Psoas muscle (tissue), 8 donors: ENCODE data around the gene ANTXR1. TPM values are rescaled to one million over a fixed set of nuclear protein-coding genes. Genes with fewer than 3 reads are reported as not detected.
A peak's percentile ranks its signal among the peaks of the same experiment; 100 is the strongest.

ENCODE experiments used
- ATAC-seq, 4 donors: fragments of 200-7000 bp; cut with Tn5 transposase; one replicate each; pipeline ENCODE4 v1.9.1; 2020; ENCODE audit warnings: moderate library complexity in 3 of 4, mild to moderate bottlenecking in 2 of 4
- DNase-seq, 2 donors: peaks; one replicate each; pipeline ENCODE4 v3.0.0-alpha.2; 2020
- H3K27ac ChIP-seq: fragments of 200-600 bp; one replicate; pipeline ENCODE4 v1.8.0; 2022
- H3K27me3 ChIP-seq, 3 donors: fragments of 200-600 bp in 1 of 3; one replicate each; pipeline versions ENCODE4 v1.6.1 to v1.8.0; 2013 to 2022; ENCODE audit warnings: low read length in 2 of 3, mild to moderate bottlenecking in 2 of 3, moderate library complexity in 1 of 3; ENCODE audit not compliant: insufficient read depth in 3 of 3
- H3K36me3 ChIP-seq, 2 donors: fragments of 200-600 bp in 1 of 2; one replicate each; pipeline versions ENCODE4 v1.6.1 to v1.8.0; 2013 to 2022; ENCODE audit warnings: low read depth in 1 of 2, mild to moderate bottlenecking in 1 of 2, moderate library complexity in 1 of 2; ENCODE audit not compliant: insufficient read depth in 1 of 2
- H3K4me1 ChIP-seq: fragments of 200-600 bp; one replicate; pipeline ENCODE4 v1.8.0; 2022
- H3K4me3 ChIP-seq: fragments of 200-600 bp; one replicate; pipeline ENCODE4 v1.8.0; 2022; ENCODE audit warnings: mild to moderate bottlenecking
- H3K9me3 ChIP-seq: fragments of 200-600 bp; one replicate; pipeline ENCODE4 v1.8.0; 2022
- CTCF ChIP-seq: fragments of 200-600 bp; IDR thresholded peaks from one replicate; pipeline ENCODE4 v1.8.0; 2022; ENCODE audit warnings: antibody characterized with exemption
- WGBS, 3 donors: extraction: QIAGEN DNeasy Blood & Tissue Kit; methylation state at CpG; one replicate each; pipeline versions ENCODE4 v1.1.6 to v1.1.7; 2013; 5-methylcytosine and 5-hydroxymethylcytosine counted together
- intact Hi-C, 2 donors: fragments of 100-400 bp; cut with DNase I; formaldehyde crosslinking; loops; one replicate each; pipeline versions ENCODE4 v1.11.0 to v1.14.2; 2022
- polyA plus RNA-seq, 3 donors: library from polyadenylated mRNA; stranded (reverse); fragments of 200-250 nt; gene quantifications; one replicate each; pipeline ENCODE4 v1.2.3, GENCODE V29; 2013
- total RNA-seq, 4 donors: library from RNA; stranded (reverse); fragmentation: NEBNext Ultra II Directional in 2 of 4; extraction: Animal tissue kit (Norgen Biotek cat#: 25700) in 2 of 4; gene quantifications; one replicate each; pipeline versions ENCODE4 v1.2.1 to v1.2.4, GENCODE V29; 2021 to 2023
- donor health status: healthy with polysubstance abuse.
- donor health status: DM: no; HTN: no; CAD: no; lungs with moderate emphysema.
- donor health status: Bipolar disorder and iron deficiency.
- donor health status: healthy.
- donor health status: DM: yes; HTN: yes; CAD: no.
- donor health status: DM: no; HTN: no; CAD: no.
- donor health status: DM: no; HTN: no; CAD: no.
- donor health status: DM: yes; HTN: yes; CAD: no.

ANTXR1 gene
- total and polyA plus RNA-seq, 7 donors: 3.7 to 24.3 (median 10.9) TPM

- H3K36me3 ChIP-seq: no peaks in the 10 kb centered on the region
- H3K27me3 ChIP-seq: no peaks in the 10 kb centered on the region
- WGBS, 3 donors: 86 to 89% (median 88%) methylated on average over 2 of the region's 2 CpGs
- H3K4me1 ChIP-seq: no peaks in the 10 kb centered on the region
- H3K4me3 ChIP-seq: no peak overlapping the region
- no peak for TF ChIP-seq CTCF
- no peak overlapping the region for H3K27ac ChIP-seq
- DNase-seq (no peak), ATAC-seq (no peak)
- no peaks in the 10 kb centered on the region for H3K9me3 ChIP-seq
- intact Hi-C loops: no loop called here
Observed at GRCh38 chr2:69055688-69056470, 42.9 kb downstream of the ANTXR1 start.

DNA sequence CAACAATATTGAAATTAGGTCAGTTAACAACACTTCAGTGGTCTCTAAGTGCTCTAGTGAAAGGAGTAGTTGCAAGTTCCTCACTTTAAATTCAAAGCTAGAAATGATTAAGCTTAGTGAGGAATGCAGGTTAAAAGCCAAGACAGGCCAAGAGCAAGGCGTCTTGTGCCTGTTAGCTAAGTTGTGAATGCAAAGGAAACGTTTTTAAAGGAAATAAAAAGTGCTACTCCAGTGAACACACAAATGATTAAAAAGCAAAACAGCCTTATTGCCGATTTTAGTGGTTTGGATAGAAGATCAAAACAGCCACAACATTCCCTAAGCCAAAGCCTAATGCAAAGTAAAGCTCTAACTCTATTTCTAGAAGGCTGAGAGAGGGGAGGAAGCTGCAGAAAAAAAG, 44.7 kb downstream of the ANTXR1 start:
- intact Hi-C loops: no loop called here
- H3K4me1 ChIP-seq: peaks cover 4% of the 10 kb centered on the region
- no peaks in the 10 kb centered on the region for H3K9me3 ChIP-seq
- H3K4me3 ChIP-seq: no peak overlapping the region
- ATAC-seq (no peak), DNase-seq (no peak)
- no peak for TF ChIP-seq CTCF
- 74 to 83% (median 79%) methylated on average over 3 of the region's 3 CpGs for WGBS, 3 donors
- H3K27ac ChIP-seq: no peak overlapping the region
- H3K27me3 ChIP-seq: no peaks in the 10 kb centered on the region
- no peaks in the 10 kb centered on the region for H3K36me3 ChIP-seq

DNA sequence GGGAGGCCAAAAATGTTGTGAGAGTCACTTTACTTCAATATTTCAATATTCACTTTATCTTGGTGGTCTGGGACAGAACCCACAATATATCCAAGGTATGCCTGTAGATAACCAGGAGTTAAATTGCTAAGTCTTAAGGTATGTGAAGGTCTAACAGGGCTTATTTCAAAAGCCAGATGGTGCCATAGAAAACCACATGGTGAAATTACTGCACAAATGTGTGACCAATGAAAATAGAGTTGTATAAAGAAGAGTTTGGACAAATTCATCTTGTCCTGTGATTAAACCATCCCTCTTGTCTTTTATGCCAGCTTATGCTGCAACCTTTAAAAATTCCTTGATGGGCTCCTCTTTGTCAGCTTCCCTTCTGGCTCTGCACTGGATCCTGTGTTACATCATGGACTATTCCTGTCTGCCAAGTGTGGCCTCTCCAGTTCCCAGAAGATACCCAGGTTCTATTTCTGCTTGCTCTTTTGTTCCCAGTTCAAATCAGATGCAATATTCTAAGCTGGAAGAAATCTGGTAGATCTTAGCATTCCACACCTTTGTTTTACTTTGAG, 46.8 kb downstream of the ANTXR1 start:
- TF ChIP-seq CTCF: no peak
- no peak overlapping the region for H3K4me3 ChIP-seq
- intact Hi-C loops: no loop called here
- peaks cover 4% of the 10 kb centered on the region for H3K4me1 ChIP-seq
- no peak overlapping the region for H3K27ac ChIP-seq
- no peaks in the 10 kb centered on the region for H3K9me3 ChIP-seq
- peak; percentile 75 to 95 (median 79) for ATAC-seq
- DNase-seq: no peak
- no peaks in the 10 kb centered on the region for H3K27me3 ChIP-seq
- no peaks in the 10 kb centered on the region for H3K36me3 ChIP-seq

GRCh38 chr2:69060938-69061501, 48.0 kb downstream of the ANTXR1 start:
- Histone ChIP-seq H3K27me3 (no peaks in the 10 kb centered on the region), H3K4me1 (peaks cover 12% of the 10 kb centered on the region), H3K27ac (no peak overlapping the region), H3K9me3 (no peaks in the 10 kb centered on the region), H3K36me3 (no peaks in the 10 kb centered on the region), H3K4me3 (no peak overlapping the region)
- TF ChIP-seq CTCF: no peak
- DNase-seq (no peak), ATAC-seq (no peak)
- intact Hi-C loops: no loop called here
